Heart right ventricle (tissue), 16 donors: Measurements from ENCODE around the gene S1PR2. TPM values are rescaled to one million over a fixed set of nuclear protein-coding genes. Genes with fewer than 3 reads are reported as not detected.

Source experiments
- ATAC-seq, 8 donors: fragments of 200-7000 bp; cut with Tn5 transposase; one replicate each; pipeline ENCODE4 v1.9.1; 2020; ENCODE audit warnings: mild to moderate bottlenecking in 8 of 8, moderate library complexity in 8 of 8, moderate number of reproducible peaks in 1 of 8
- DNase-seq, 2 donors: peaks; one replicate each; pipeline ENCODE4 v3.0.0-alpha.2; 2020
- H3K27ac ChIP-seq, 10 donors: fragments of 200-600 bp; sonication (generic) in 2 of 10; one replicate each; pipeline versions ENCODE4 v1.5.0 to v1.8.0; 2020 to 2022; ENCODE audit warnings: mild to moderate bottlenecking in 3 of 10
- H3K27me3 ChIP-seq, 7 donors: fragments of 200-600 bp; one replicate each; pipeline ENCODE4 v1.8.0; 2021 to 2022; ENCODE audit warnings: mild to moderate bottlenecking in 2 of 7
- H3K36me3 ChIP-seq, 9 donors: fragments of 200-600 bp; sonication (generic) in 1 of 9; one replicate each; pipeline versions ENCODE4 v1.5.0 to v1.8.0; 2020 to 2022; ENCODE audit warnings: mild to moderate bottlenecking in 2 of 9
- H3K4me1 ChIP-seq, 9 donors: fragments of 200-600 bp; sonication (generic) in 1 of 9; one replicate each; pipeline versions ENCODE4 v1.5.0 to v1.8.0; 2020 to 2022; ENCODE audit warnings: mild to moderate bottlenecking in 4 of 9
- H3K4me3 ChIP-seq, 10 donors: fragments of 200-600 bp; sonication (generic) in 2 of 10; one replicate each; pipeline versions ENCODE4 v1.5.0 to v1.8.0; 2020 to 2022; ENCODE audit warnings: mild to moderate bottlenecking in 7 of 10, moderate library complexity in 2 of 10
- H3K9me3 ChIP-seq, 11 donors: fragments of 200-600 bp in 10 of 11; sonication (generic) in 2 of 11; one replicate each; pipeline versions ENCODE4 v1.5.0 to v1.8.0; 2013 to 2022; ENCODE audit warnings: mild to moderate bottlenecking in 2 of 11, control low read depth in 1 of 11, moderate library complexity in 1 of 11
- WGBS, 2 donors: extraction: QIAGEN DNeasy Blood & Tissue Kit; methylation state at CpG; one replicate each; pipeline ENCODE4 v1.1.7; 2013; ENCODE audit warnings: inconsistent platforms in 1 of 2; 5-methylcytosine and 5-hydroxymethylcytosine counted together
- intact Hi-C, 10 donors: fragments of 100-400 bp; cut with DNase I; formaldehyde crosslinking; loops; one replicate each; pipeline versions ENCODE4 v1.11.1 to v1.14.2; 2022
- polyA plus RNA-seq, 2 donors: library from polyadenylated mRNA; stranded (reverse); fragments of 200-250 nt; gene quantifications; one replicate each; pipeline ENCODE4 v1.2.3, GENCODE V29; 2013
- total RNA-seq, 10 donors: library from RNA; stranded (reverse); fragmentation: NEBNext Ultra II Directional in 3 of 10; extraction: Animal tissue kit (Norgen Biotek cat#: 25700) in 3 of 10; gene quantifications; one replicate each; pipeline versions ENCODE4 v1.2.1 to v1.2.4, GENCODE V29; 2021 to 2023
- TF ChIP-seq, protein P1 (sequence below), 9 donors: fragments of 200-600 bp; sonication (generic) in 2 of 9; IDR thresholded peaks; one replicate each; pipeline versions ENCODE4 v1.5.0 to v1.8.0; 2021 to 2022; ENCODE audit warnings: antibody characterized with exemption in 9 of 9, mild to moderate bottlenecking in 5 of 9, moderate library complexity in 1 of 9
- donor health status: Arrhythmogenic right ventricular cardiomyopathy.
- donor health status: ischemic (EF 13 %, LVEDD 7.1; RV severe dilation, severe dysfunction).
- donor health status: healthy with polysubstance abuse.
- donor health status: DM: no; HTN: yes; CAD: no.
- donor health status: DM: no; HTN: no; CAD: no.
- donor health status: ischemic (EF 25% LVEDD 6.9; RV normal size, moderate dysfunction).
- donor health status: ischemic (EF 25% LVEDD 5.7; RV mildly dilated, moderate dysfunction).
- donor health status: healthy.
- donor health status: DM: yes; HTN: yes; CAD: no.
- donor health status: Ischemic cardiomyopathy.
- donor health status: ischemic (EF 35%, LVEDD 5.7; RV mildly dilated, moderate dysfunction).
- donor health status: nonischemic (EF 11% LVEDD 7.7; RV severe dilation, severe dysfunction).
- donor health status: DM: yes; HTN: yes; CAD: no.
- donor health status: PGD.
- donor health status: ischemic (EF 29% LVEDD 5.4; RV normal size, mild dysfunction).
- donor health status: nonischemic (EF 23%, LVEDD 6.1; RV moderate dilation, normal function).

Gene S1PR2
- total and polyA plus RNA-seq, 12 donors, result 1.8 to 12.2 (median 3.3) TPM

DNA sequence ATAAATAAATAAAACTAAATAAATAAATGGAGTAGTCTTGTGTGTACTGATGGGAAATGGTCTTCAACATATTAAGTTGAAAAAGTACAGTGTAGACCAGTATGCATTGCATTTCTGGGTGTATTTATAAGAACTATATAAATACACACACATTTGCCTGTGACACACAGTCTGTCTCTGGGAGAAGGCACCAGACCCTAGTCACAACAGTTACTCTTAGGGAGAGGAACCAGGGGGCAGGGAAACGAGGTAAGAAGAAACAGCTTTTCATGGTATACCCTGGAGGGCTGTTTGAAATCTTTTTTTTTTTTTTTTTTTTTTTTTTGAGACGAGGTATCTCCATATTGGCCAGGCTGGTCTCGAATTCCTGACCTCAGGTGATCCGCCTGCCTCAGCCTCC is 2.8 kb upstream of the S1PR2 start:
- intact Hi-C loops, result loop anchor here in 2 of 10 donors (5.0 to 10.0 kb wide), 2 partner anchors 42 to 119 kb away; partner anchors contain the start of genes DNMT1 (in 1 of the 2), EIF3G (in 1 of the 2) and P2RY11 (in 1 of the 2)
- H3K27me3 ChIP-seq, result peaks cover 0 to 7% (median 0%) of the 10 kb centered on the region in 7 donors
- H3K4me1 ChIP-seq, result peaks cover 8 to 65% (median 56%) of the 10 kb centered on the region in 9 donors
- no peaks in the 10 kb centered on the region for H3K9me3 ChIP-seq
- ATAC-seq, result no peak
- no peak overlapping the region for H3K4me3 ChIP-seq
- DNase-seq, result no peak
- 85% methylated on average over 4 of the region's 4 CpGs for WGBS, 2 donors
- H3K36me3 ChIP-seq, result no peaks in the 10 kb centered on the region
- H3K27ac ChIP-seq, result no peak overlapping the region
- TF ChIP-seq, protein P1, sequence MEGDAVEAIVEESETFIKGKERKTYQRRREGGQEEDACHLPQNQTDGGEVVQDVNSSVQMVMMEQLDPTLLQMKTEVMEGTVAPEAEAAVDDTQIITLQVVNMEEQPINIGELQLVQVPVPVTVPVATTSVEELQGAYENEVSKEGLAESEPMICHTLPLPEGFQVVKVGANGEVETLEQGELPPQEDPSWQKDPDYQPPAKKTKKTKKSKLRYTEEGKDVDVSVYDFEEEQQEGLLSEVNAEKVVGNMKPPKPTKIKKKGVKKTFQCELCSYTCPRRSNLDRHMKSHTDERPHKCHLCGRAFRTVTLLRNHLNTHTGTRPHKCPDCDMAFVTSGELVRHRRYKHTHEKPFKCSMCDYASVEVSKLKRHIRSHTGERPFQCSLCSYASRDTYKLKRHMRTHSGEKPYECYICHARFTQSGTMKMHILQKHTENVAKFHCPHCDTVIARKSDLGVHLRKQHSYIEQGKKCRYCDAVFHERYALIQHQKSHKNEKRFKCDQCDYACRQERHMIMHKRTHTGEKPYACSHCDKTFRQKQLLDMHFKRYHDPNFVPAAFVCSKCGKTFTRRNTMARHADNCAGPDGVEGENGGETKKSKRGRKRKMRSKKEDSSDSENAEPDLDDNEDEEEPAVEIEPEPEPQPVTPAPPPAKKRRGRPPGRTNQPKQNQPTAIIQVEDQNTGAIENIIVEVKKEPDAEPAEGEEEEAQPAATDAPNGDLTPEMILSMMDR (IDR thresholded peaks at IDR 0.05), result no peak

DNA sequence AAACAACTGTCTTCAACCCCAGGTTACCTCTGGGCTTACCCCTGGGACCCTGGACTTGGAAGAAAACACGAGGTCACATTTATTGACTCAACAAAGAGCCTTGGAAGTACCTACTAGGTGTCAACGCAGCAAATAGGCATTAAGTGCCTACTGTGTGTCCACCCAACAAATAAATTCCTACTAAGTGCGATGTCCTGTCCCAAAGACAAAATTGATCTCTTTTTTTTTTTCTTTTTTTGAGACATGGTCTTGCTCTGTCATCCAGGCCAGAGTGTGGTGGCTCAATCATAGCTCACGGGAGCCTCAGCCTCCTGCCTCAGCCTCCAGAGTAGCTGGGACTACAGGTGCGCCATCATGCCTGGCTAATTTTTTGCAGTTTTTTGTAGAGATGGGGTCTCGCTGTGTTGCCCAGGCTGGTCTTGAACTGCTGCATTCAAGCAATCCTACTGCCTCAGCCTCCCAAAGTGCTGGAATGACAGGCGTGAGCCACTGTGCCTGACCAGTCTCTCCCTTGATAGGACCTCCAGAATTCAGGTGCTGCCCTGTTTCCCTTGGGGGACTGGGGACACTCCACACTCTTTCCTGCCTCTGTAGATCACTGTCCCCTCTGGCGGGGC is 589 bp upstream of the S1PR2 start:
- peak overlapping the region in 9 of 10 donors; percentile 70 to 99 (median 95) for H3K4me3 ChIP-seq
- intact Hi-C loops, result loop anchor here in 2 of 10 donors (2.0 to 10.0 kb wide), 3 partner anchors 19 to 117 kb away; partner anchors contain the start of genes DNMT1 (in 1 of the 2), EIF3G (in 1 of the 2) and P2RY11 (in 1 of the 2)
- H3K27me3 ChIP-seq, result peaks cover 0 to 7% (median 0%) of the 10 kb centered on the region in 7 donors
- DNase-seq (no peak), ATAC-seq (no peak)
- H3K9me3 ChIP-seq, result no peaks in the 10 kb centered on the region
- WGBS, 2 donors, result 77% methylated on average over 8 of the region's 8 CpGs
- TF ChIP-seq, protein P1 (IDR thresholded peaks at IDR 0.05), result no peak
- H3K4me1 ChIP-seq, result peaks cover 11 to 66% (median 58%) of the 10 kb centered on the region in 9 donors
- H3K27ac ChIP-seq, result peak overlapping the region; percentile 81 to 99 (median 94)
- no peaks in the 10 kb centered on the region for H3K36me3 ChIP-seq

DNA sequence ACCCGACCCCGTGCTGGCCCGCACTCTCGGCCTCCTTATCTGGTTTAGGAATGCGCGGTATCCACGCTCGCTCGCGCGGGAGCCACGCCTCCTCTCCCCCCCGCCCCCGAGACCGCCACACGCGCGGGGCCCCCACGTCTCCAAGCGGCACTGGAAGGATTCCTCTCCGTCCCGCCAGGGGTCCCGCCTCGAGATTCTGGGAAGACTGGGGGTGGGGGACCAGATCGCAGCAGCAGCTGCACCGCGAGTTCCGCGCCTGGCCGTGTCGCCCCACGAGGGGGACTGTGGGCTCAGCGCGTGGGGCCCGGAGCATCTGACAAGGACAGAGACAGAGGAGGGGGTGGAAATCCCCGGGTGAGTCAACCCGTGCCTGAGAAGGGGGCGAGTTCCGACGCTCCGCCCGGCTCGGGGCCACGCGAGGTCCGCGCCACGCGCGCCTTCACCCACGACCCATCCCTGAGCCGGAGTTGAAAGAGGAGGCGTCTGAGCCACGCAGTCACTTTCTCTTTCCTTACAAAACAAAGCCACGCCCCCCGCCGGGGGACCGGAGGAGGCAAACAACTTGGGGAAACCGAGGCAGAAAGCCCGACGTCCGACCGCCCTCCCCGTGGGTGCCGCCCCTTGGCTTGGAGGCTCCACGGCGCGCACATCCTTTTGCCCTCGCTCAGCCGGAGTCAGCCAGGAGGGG is 814 bp downstream of the S1PR2 start:
- intact Hi-C loops, result loop anchor here in 2 of 10 donors (2.0 to 10.0 kb wide), 3 partner anchors 20 to 116 kb away; partner anchors contain the start of genes DNMT1 (in 1 of the 2), EIF3G (in 1 of the 2) and P2RY11 (in 1 of the 2)
- H3K27me3 ChIP-seq, result peaks cover 0 to 7% (median 0%) of the 10 kb centered on the region in 7 donors
- H3K4me3 ChIP-seq, result peak overlapping the region; percentile 70 to 99 (median 94)
- TF ChIP-seq, protein P1 (IDR thresholded peaks at IDR 0.05), result peak in 1 of 9 donors; percentile 7
- ATAC-seq (peak in 6 of 8 donors; percentile 0 to 17 (median 6)), DNase-seq (peak; percentile 37 to 56)
- no peaks in the 10 kb centered on the region for H3K36me3 ChIP-seq
- 1% methylated on average over 70 of the region's 70 CpGs for WGBS, 2 donors
- peaks cover 4 to 62% (median 52%) of the 10 kb centered on the region in 9 donors for H3K4me1 ChIP-seq
- H3K9me3 ChIP-seq, result no peaks in the 10 kb centered on the region
- peak overlapping the region; percentile 81 to 99 (median 94) for H3K27ac ChIP-seq

DNA sequence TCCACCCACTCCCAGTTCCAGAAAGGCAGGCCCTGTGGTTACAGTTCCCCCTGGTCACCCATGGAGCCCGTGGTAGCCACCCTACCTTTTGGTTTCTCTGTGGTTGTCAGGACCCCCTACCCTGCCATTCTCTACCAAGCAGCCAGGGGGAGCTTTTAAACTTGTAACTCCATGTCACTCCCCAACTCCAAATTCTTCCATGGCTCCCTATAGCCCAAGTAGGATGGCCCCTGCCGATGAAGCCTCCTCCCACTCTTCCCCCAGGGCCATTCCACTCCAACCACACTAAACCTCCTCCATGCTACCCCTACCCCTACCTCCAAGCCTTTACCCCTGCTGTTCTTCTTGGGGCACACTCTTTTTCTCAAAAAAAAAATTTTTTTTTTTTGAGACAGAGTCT is 2.2 kb downstream of the S1PR2 start:
- Histone ChIP-seq H3K27ac (peak overlapping the region in 8 of 10 donors; percentile 82 to 99 (median 94)), H3K36me3 (peaks cover 0 to 10% (median 5%) of the 10 kb centered on the region in 9 donors), H3K4me1 (peaks cover 4 to 59% (median 48%) of the 10 kb centered on the region in 9 donors), H3K9me3 (no peaks in the 10 kb centered on the region), H3K4me3 (peak overlapping the region in 5 of 10 donors; percentile 77 to 99 (median 82)), H3K27me3 (peaks cover 0 to 7% (median 0%) of the 10 kb centered on the region in 7 donors)
- peak in 1 of 2 donors; percentile 24 for DNase-seq
- TF ChIP-seq, protein P1 (IDR thresholded peaks at IDR 0.05), result peak; percentile 28 to 64 (median 57)
- no peak for ATAC-seq
- intact Hi-C loops, result loop anchor here in 3 of 10 donors (1.0 to 5.0 kb wide), 3 partner anchors 21 to 37 kb away; partner anchors contain the start of gene DNMT1 (in 1 of the 3)
- 41 to 65% methylated on average over 2 of the region's 2 CpGs for WGBS, 2 donors
